HK-2 (cell line): ENCODE results near the gene SEPHS2.
"Not testable (repeated sequence)": the region's sequence is repeated elsewhere in the genome, so short reads cannot be mapped to it uniquely, and the experiment has no call there.

Experiments
- DNase-seq: peaks from one replicate; pipeline ENCODE4 v3.0.0-alpha.2; 2018; ENCODE audit not compliant: unreplicated experiment

Gene SEPHS2

GRCh38 chr16:30445408-30446202 lies at the start of gene SEPHS2:
Gene SEPHS2 (minus strand): TSS chr16:30445874. CDS start chr16:30445727, 147 bp downstream.
- DNase-seq = peak; percentile 93

- no peak for DNase-seq
Observed at GRCh38 chr16:30494709-30495108, 49.0 kb upstream of the SEPHS2 start.

- DNase-seq = no peak
Observed at GRCh38 chr16:30493941-30494488, 48.3 kb upstream of the SEPHS2 start.

- peak; percentile 57 for DNase-seq
Observed at GRCh38 chr16:30491744-30492308, 46.2 kb upstream of the SEPHS2 start.

- DNase-seq = no peak
Observed at GRCh38 chr16:30491229-30491628, 45.6 kb upstream of the SEPHS2 start.

GRCh38 chr16:30490210-30490609 lies 44.5 kb upstream of the SEPHS2 start:
- no peak for DNase-seq

- no peak for DNase-seq
Observed at GRCh38 chr16:30488764-30489605, 43.3 kb upstream of the SEPHS2 start.

GRCh38 chr16:30485818-30486436 lies 40.3 kb upstream of the SEPHS2 start:
- no peak for DNase-seq

- no peak for DNase-seq
Observed at GRCh38 chr16:30484887-30485286, 39.2 kb upstream of the SEPHS2 start.

GRCh38 chr16:30482366-30482765 lies 36.7 kb upstream of the SEPHS2 start:
- DNase-seq = no peak

GRCh38 chr16:30481381-30481780 lies 35.7 kb upstream of the SEPHS2 start:
- DNase-seq = no peak

GRCh38 chr16:30478766-30479478 lies 33.2 kb upstream of the SEPHS2 start:
- DNase-seq = no peak

GRCh38 chr16:30477773-30478172 lies 32.1 kb upstream of the SEPHS2 start:
- DNase-seq = not testable (repeated sequence)

GRCh38 chr16:30476991-30477390 lies 31.3 kb upstream of the SEPHS2 start:
- no peak for DNase-seq

GRCh38 chr16:30474684-30475083 lies 29.0 kb upstream of the SEPHS2 start:
- no peak for DNase-seq

GRCh38 chr16:30474074-30474452 lies 28.4 kb upstream of the SEPHS2 start:
- DNase-seq = no peak

GRCh38 chr16:30473231-30474073 lies 27.8 kb upstream of the SEPHS2 start:
- DNase-seq = no peak

GRCh38 chr16:30472328-30472942 lies 26.8 kb upstream of the SEPHS2 start, which contains the start of gene ITGAL:
Gene ITGAL (plus strand): TSS chr16:30472742. CDS start chr16:30472838, 96 bp downstream.
- DNase-seq = no peak

- DNase-seq = no peak
Observed at GRCh38 chr16:30470632-30470995, 24.9 kb upstream of the SEPHS2 start.

GRCh38 chr16:30470170-30470512 lies 24.5 kb upstream of the SEPHS2 start:
- no peak for DNase-seq
